SK-N-SH treated with all-trans-retinoic acid at 6 μM for 48 hours (cell line): Measurements from ENCODE around the gene LHCGR.

Experiments used
- BACH2 ChIP-seq: fragments of 250-450 bp; sonication (Bioruptor Pico); IDR thresholded peaks from 2 replicates; pipeline ENCODE4 v1.9.0; 2021; ENCODE audit warnings: mild to moderate bottlenecking, borderline replicate concordance
- CREB5 ChIP-seq: fragments of 250-450 bp; sonication (Bioruptor Pico); IDR thresholded peaks from 2 replicates; pipeline ENCODE4 v1.5.1; 2020; ENCODE audit warnings: low read depth, mild to moderate bottlenecking, moderate library complexity
- CSDC2 ChIP-seq: fragments of 250-450 bp; sonication (Bioruptor Pico); IDR thresholded peaks from 2 replicates; pipeline ENCODE4 v1.5.0; 2020; ENCODE audit warnings: mild to moderate bottlenecking, moderate library complexity
- GLIS3 ChIP-seq: fragments of 250-450 bp; sonication (Bioruptor Pico); IDR thresholded peaks from 2 replicates; pipeline ENCODE4 v1.5.0; 2020; ENCODE audit warnings: mild to moderate bottlenecking, moderate library complexity
- PATZ1 ChIP-seq: fragments of 250-450 bp; sonication (Bioruptor Pico); IDR thresholded peaks from 2 replicates; pipeline ENCODE4 v1.8.0; 2020; ENCODE audit warnings: mild to moderate bottlenecking, moderate library complexity, borderline replicate concordance
- PPARA ChIP-seq: fragments of 250-450 bp; sonication (Bioruptor Pico); IDR thresholded peaks from 2 replicates; pipeline ENCODE4 v1.5.0; 2020; ENCODE audit warnings: mild to moderate bottlenecking, borderline replicate concordance
- RARB ChIP-seq: fragments of 250-450 bp; sonication (Bioruptor Pico); IDR thresholded peaks from 2 replicates; pipeline ENCODE4 v1.8.0; 2021; ENCODE audit warnings: mild to moderate bottlenecking, moderate library complexity
- ZC3H10 ChIP-seq: fragments of 250-450 bp; sonication (Bioruptor Pico); IDR thresholded peaks from 2 replicates; pipeline ENCODE4 v1.5.1; 2021; ENCODE audit warnings: mild to moderate bottlenecking, moderate library complexity
- ZFP3 ChIP-seq: fragments of 250-450 bp; sonication (Bioruptor Pico); IDR thresholded peaks from 2 replicates; pipeline ENCODE4 v1.5.0; 2020; ENCODE audit warnings: mild to moderate bottlenecking, moderate library complexity

- TF ChIP-seq RARB (CRISPR knock-in tag) (no peak), ZC3H10 (no peak), BACH2 (CRISPR knock-in tag) (no peak), CREB5 (CRISPR knock-in tag) (no peak), GLIS3 (CRISPR knock-in tag) (no peak), PATZ1 (CRISPR knock-in tag) (no peak), PPARA (CRISPR knock-in tag) (no peak), CSDC2 (no peak), ZFP3 (CRISPR knock-in tag) (no peak)
Observed at GRCh38 chr2:48787580-48787979, 32.1 kb upstream of the LHCGR start.
